Caco-2 (cell line): Measurements from ENCODE around the gene MICALL1. TPM values are rescaled to one million over a fixed set of nuclear protein-coding genes. Genes with fewer than 3 reads are reported as not detected.
A peak's percentile ranks its signal among the peaks of the same experiment; 100 is the strongest.

Experiments used
- BruUV-seq: library from RNA; stranded (reverse); fragments of 400-500 nt; replicated peaks from 2 replicates; lab custom pipeline; 2021; lab: Mats Ljungman, UMichigan
- CTCF ChIA-PET: fragments of 300-600 bp; sonication (Branson Sonifier 250); formaldehyde crosslinking; loops from one replicate; lab custom pipeline; 2022; ENCODE audit warnings: antibody characterized with exemption; lab: Charles Lee
- POLR2A ChIA-PET: fragments of 300-600 bp; sonication (Branson Sonifier 250); formaldehyde crosslinking; loops from one replicate; lab custom pipeline; 2022; ENCODE audit warnings: antibody characterized with exemption; lab: Charles Lee
- DNase-seq, 2 experiments: peaks; one replicate each; pipeline versions ENCODE4 v3.0.0 to v3.0.0-alpha.2; 2020 to 2022
- H3K27me3 ChIP-seq: replicated peaks from 2 replicates; pipeline ENCODE4 v1.6.0; 2011; ENCODE audit warnings: low read length; ENCODE audit not compliant: control insufficient read depth, insufficient read depth
- H3K36me3 ChIP-seq: 2 replicates; pipeline ENCODE4 v1.5.1; 2011; ENCODE audit warnings: low read length; ENCODE audit not compliant: control insufficient read depth, insufficient read depth
- H3K4me1 ChIP-seq: fragments of 250-450 bp; sonication (Bioruptor Pico); 2 replicates; pipeline ENCODE4 v1.5.1; 2020; ENCODE audit warnings: mild to moderate bottlenecking
- H3K4me3 ChIP-seq: 2 replicates; pipeline ENCODE4 v1.5.1; 2011; ENCODE audit warnings: low read depth, mild to moderate bottlenecking, control low read depth, low read length
- H3K9me3 ChIP-seq: fragments of 250-450 bp; sonication (Bioruptor Pico); 2 replicates; pipeline ENCODE4 v1.5.1; 2020; ENCODE audit warnings: mild to moderate bottlenecking, moderate library complexity
- H3K27ac Mint-ChIP-seq: one replicate; pipeline ENCODE4 v1.8.0; 2022; ENCODE audit warnings: mixed read lengths; ENCODE audit not compliant: unreplicated experiment
- H3K27me3 Mint-ChIP-seq: one replicate; pipeline ENCODE4 v1.8.0; 2022; ENCODE audit warnings: mixed read lengths; ENCODE audit not compliant: insufficient read depth, unreplicated experiment
- H3K36me3 Mint-ChIP-seq: one replicate; pipeline ENCODE4 v1.8.0; 2022; ENCODE audit warnings: mild to moderate bottlenecking, mixed read lengths; ENCODE audit not compliant: insufficient read depth, unreplicated experiment
- H3K4me1 Mint-ChIP-seq: one replicate; pipeline ENCODE4 v1.8.0; 2022; ENCODE audit warnings: low read depth, mixed read lengths; ENCODE audit not compliant: unreplicated experiment
- H3K4me3 Mint-ChIP-seq: one replicate; pipeline ENCODE4 v1.8.0; 2022; ENCODE audit warnings: mild to moderate bottlenecking, moderate library complexity, mixed read lengths; ENCODE audit not compliant: unreplicated experiment
- H3K9me3 Mint-ChIP-seq: one replicate; pipeline ENCODE4 v1.8.0; 2022; ENCODE audit warnings: mixed read lengths; ENCODE audit not compliant: unreplicated experiment
- intact Hi-C: fragments of 100-400 bp; cut with micrococcal nuclease; formaldehyde crosslinking; loops from one replicate; pipeline ENCODE4 v1.10.0; 2022; ENCODE audit not compliant: unreplicated experiment
- total RNA-seq: library from RNA; stranded (reverse); gene quantifications from 2 replicates; pipeline ENCODE4 v1.2.3, GENCODE V29; 2022
- TF ChIP-seq, protein P1 (sequence below), 2 experiments: fragments of 200-600 bp in 1 of 2; IDR thresholded peaks; 1 replicate in 1 of 2; 2 replicates in 1 of 2; pipeline versions ENCODE4 v1.5.1 to v1.8.0; 2011 to 2022; ENCODE audit warnings: antibody characterized with exemption in 1 of 2, control low read depth in 1 of 2, inconsistent platforms in 1 of 2, low read depth in 1 of 2, low read length in 1 of 2, mild to moderate bottlenecking in 1 of 2, moderate library complexity in 1 of 2; ENCODE audit not compliant: insufficient read depth in 1 of 2, severe bottlenecking in 1 of 2, unreplicated experiment in 1 of 2

MICALL1 gene
- total RNA-seq, 1 experiment from 2014 or later, result 46.7 TPM

DNA sequence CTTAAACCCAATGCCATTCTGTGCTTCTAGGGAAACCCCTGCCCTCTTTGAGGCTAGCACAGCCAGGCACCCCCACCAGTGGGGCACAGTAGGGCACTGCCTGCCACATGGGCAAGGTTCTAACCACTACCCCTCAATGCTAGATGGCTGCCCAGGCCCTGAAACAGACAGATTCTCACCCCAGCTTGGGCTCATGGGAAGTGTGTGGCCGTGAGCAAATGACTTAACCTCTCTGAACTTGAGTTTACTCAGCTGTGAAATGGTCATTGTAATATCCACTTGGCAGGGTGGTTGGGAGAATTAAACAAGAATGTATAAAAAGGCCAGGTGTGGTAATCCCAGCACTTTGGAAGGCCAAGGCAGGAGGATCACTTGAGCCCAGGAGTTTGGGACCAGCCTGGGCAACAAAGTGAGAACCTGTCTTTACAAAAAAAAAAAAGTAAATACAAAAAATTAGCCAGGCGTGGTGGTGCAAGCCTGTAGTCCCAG is 24.9 kb downstream of the MICALL1 start:
- intact Hi-C loops, result loop anchor here (5.0 kb wide), 1 partner anchor 36 kb away; no protein-coding TSS in a partner anchor
- Histone ChIP-seq H3K4me1 (no peaks in the 10 kb centered on the region), H3K27me3 (no peaks in the 10 kb centered on the region), H3K4me3 (no peak overlapping the region), H3K9me3 (no peaks in the 10 kb centered on the region), H3K36me3 (no peaks in the 10 kb centered on the region)
- POLR2A ChIA-PET, result no interaction called here
- BruUV-seq, result no TSS peak
- peaks cover 8% of the 10 kb centered on the region for H3K4me1 Mint-ChIP-seq
- TF ChIP-seq, protein P1, sequence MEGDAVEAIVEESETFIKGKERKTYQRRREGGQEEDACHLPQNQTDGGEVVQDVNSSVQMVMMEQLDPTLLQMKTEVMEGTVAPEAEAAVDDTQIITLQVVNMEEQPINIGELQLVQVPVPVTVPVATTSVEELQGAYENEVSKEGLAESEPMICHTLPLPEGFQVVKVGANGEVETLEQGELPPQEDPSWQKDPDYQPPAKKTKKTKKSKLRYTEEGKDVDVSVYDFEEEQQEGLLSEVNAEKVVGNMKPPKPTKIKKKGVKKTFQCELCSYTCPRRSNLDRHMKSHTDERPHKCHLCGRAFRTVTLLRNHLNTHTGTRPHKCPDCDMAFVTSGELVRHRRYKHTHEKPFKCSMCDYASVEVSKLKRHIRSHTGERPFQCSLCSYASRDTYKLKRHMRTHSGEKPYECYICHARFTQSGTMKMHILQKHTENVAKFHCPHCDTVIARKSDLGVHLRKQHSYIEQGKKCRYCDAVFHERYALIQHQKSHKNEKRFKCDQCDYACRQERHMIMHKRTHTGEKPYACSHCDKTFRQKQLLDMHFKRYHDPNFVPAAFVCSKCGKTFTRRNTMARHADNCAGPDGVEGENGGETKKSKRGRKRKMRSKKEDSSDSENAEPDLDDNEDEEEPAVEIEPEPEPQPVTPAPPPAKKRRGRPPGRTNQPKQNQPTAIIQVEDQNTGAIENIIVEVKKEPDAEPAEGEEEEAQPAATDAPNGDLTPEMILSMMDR (IDR thresholded peaks at IDR 0.05; ENCODE audit: insufficient read depth in 1 of 2, low read depth in 1 of 2, low read length in 1 of 2, severe bottlenecking in 1 of 2, unreplicated experiment in 1 of 2), result no peak
- H3K27me3 Mint-ChIP-seq, result no peaks in the 10 kb centered on the region
- no peak for DNase-seq
- H3K9me3 Mint-ChIP-seq, result no peaks in the 10 kb centered on the region
- CTCF ChIA-PET, result interaction anchor here (0.5 to 1.7 kb wide), 3 partner anchors 17 to 121 kb away, joined by 3 to 5 read pairs (median 5); no protein-coding TSS in a partner anchor
- H3K36me3 Mint-ChIP-seq, result peaks cover 35% of the 10 kb centered on the region
- no peak overlapping the region for H3K27ac Mint-ChIP-seq
- no peak overlapping the region for H3K4me3 Mint-ChIP-seq

DNA sequence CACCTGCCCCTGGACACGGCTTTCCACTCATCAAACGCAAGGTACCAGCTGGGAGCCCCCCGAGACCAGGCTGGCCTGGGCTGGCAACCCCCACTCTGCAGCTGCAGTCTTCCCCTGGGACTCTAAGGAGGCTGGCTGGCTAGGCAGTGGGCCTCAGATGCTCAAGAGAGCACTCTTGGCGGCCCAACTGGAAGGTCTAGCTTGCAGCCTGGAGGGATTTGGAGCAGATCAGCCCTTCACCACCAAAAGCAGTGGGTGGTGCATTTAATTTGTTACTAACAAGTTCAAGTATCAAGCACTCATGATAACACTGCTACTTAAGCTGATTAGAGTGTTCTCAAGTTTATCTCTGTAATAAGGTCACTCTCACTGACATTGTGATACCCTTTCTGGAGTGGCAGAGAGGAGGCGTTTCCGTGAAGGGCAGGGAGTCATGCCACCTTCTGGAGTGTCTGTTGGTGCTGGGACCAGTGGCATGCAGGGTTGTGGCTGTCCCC is 25.8 kb downstream of the MICALL1 start:
- intact Hi-C loops, result loop anchor here (5.0 kb wide), 1 partner anchor 35 kb away; no protein-coding TSS in a partner anchor
- TF ChIP-seq, protein P1 (IDR thresholded peaks at IDR 0.05; ENCODE audit: insufficient read depth in 1 of 2, low read depth in 1 of 2, low read length in 1 of 2, severe bottlenecking in 1 of 2, unreplicated experiment in 1 of 2), result no peak
- Mint-ChIP-seq H3K4me3 (no peak overlapping the region), H3K9me3 (no peaks in the 10 kb centered on the region), H3K4me1 (peaks cover 8% of the 10 kb centered on the region), H3K27ac (peak overlapping the region; percentile 68), H3K27me3 (no peaks in the 10 kb centered on the region), H3K36me3 (peaks cover 43% of the 10 kb centered on the region)
- H3K27me3 ChIP-seq, result no peaks in the 10 kb centered on the region
- no peaks in the 10 kb centered on the region for H3K9me3 ChIP-seq
- no peaks in the 10 kb centered on the region for H3K4me1 ChIP-seq
- no peaks in the 10 kb centered on the region for H3K36me3 ChIP-seq
- H3K4me3 ChIP-seq, result no peak overlapping the region
- POLR2A ChIA-PET, result no interaction called here
- no TSS peak for BruUV-seq
- CTCF ChIA-PET, result interaction anchor here (0.6 to 0.8 kb wide), 3 partner anchors 26 to 120 kb away, joined by 3 read pairs; partner anchors contain the start of gene MICALL1
- DNase-seq, result no peak

DNA sequence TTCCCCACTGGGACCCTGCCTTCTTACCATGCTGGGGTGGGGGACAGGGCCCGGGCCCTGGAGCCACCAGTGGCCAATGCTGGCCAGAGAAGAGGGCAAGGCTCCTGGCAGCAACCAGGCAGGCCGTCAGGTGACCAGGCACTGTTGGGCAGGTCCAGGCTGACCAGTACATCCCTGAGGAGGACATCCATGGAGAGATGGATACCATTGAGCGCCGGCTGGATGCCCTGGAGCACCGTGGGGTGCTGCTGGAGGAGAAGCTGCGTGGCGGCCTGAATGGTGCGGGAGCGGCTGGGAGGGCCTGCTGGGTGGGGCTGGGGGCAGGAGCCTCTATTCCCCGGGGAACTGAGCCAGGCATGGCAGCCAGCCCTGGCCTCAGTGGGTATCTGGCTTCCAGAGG is 26.3 kb downstream of the MICALL1 start:
- intact Hi-C loops, result loop anchor here (5.0 kb wide), 1 partner anchor 35 kb away; no protein-coding TSS in a partner anchor
- POLR2A ChIA-PET, result no interaction called here
- no peaks in the 10 kb centered on the region for H3K4me1 ChIP-seq
- peaks cover 8% of the 10 kb centered on the region for H3K4me1 Mint-ChIP-seq
- H3K4me3 ChIP-seq, result no peak overlapping the region
- no peaks in the 10 kb centered on the region for H3K9me3 ChIP-seq
- no peaks in the 10 kb centered on the region for H3K9me3 Mint-ChIP-seq
- peaks cover 48% of the 10 kb centered on the region for H3K36me3 Mint-ChIP-seq
- no peaks in the 10 kb centered on the region for H3K27me3 ChIP-seq
- CTCF ChIA-PET, result interaction anchor here (0.8 kb wide), 1 partner anchor 26 kb away, joined by 3 read pairs; the partner anchor contains the start of gene MICALL1
- BruUV-seq, result no TSS peak
- TF ChIP-seq, protein P1 (IDR thresholded peaks at IDR 0.05; ENCODE audit: insufficient read depth in 1 of 2, low read depth in 1 of 2, low read length in 1 of 2, severe bottlenecking in 1 of 2, unreplicated experiment in 1 of 2), result no peak
- H3K4me3 Mint-ChIP-seq, result no peak overlapping the region
- no peaks in the 10 kb centered on the region for H3K36me3 ChIP-seq
- peak overlapping the region; percentile 68 for H3K27ac Mint-ChIP-seq
- no peaks in the 10 kb centered on the region for H3K27me3 Mint-ChIP-seq
- DNase-seq, result no peak
